HG03442 (cell line): ENCODE measurements around the gene WDR18.

Source experiments
- ATAC-seq: cut with Tn5 transposase; IDR thresholded peaks from one replicate; pipeline ENCODE4 v1.9.1; 2021; ENCODE audit warnings: mild to moderate bottlenecking, moderate library complexity; ENCODE audit not compliant: unreplicated experiment

The WDR18 gene

GRCh38 chr19:984165-984967 is at the start of gene WDR18:
Gene WDR18 (plus strand): TSS chr19:984345. CDS start chr19:984354, 9 bp downstream.
- peak; percentile 73 for ATAC-seq

- ATAC-seq = no peak
These were observed 49.2 kb upstream of the WDR18 start for GRCh38 chr19:934865-935479.

- ATAC-seq = no peak
These were observed 48.0 kb upstream of the WDR18 start for GRCh38 chr19:936175-936546.

GRCh38 chr19:937259-937694 is 46.9 kb upstream of the WDR18 start:
- no peak for ATAC-seq

- no peak for ATAC-seq
These were observed 45.8 kb upstream of the WDR18 start for GRCh38 chr19:938233-938923.

GRCh38 chr19:939439-939838 is 44.7 kb upstream of the WDR18 start:
- ATAC-seq = no peak

GRCh38 chr19:939922-940321 is 44.2 kb upstream of the WDR18 start:
- ATAC-seq = no peak

GRCh38 chr19:940591-941291 is 43.4 kb upstream of the WDR18 start:
- ATAC-seq = peak; percentile 51

GRCh38 chr19:941292-942132 is 42.6 kb upstream of the WDR18 start:
- no peak for ATAC-seq

GRCh38 chr19:942133-942645 is 42.0 kb upstream of the WDR18 start:
- ATAC-seq = no peak

- ATAC-seq = no peak
These were observed 40.5 kb upstream of the WDR18 start for GRCh38 chr19:943551-944170.

GRCh38 chr19:944171-944567 is 40.0 kb upstream of the WDR18 start:
- no peak for ATAC-seq

- ATAC-seq = no peak
These were observed 39.4 kb upstream of the WDR18 start for GRCh38 chr19:944663-945241.

GRCh38 chr19:945401-946252 is 38.5 kb upstream of the WDR18 start:
- ATAC-seq = no peak

GRCh38 chr19:947090-947706 is 36.9 kb upstream of the WDR18 start:
- ATAC-seq = peak; percentile 6

- peak; percentile 56 for ATAC-seq
These were observed 36.2 kb upstream of the WDR18 start for GRCh38 chr19:947707-948539.

GRCh38 chr19:948842-949496 is 35.2 kb upstream of the WDR18 start:
- no peak for ATAC-seq
